ENCODE data around the gene VPS9D1.
A peak's percentile ranks its signal among the peaks of the same experiment; 100 is the strongest.

VPS9D1 gene

DNA sequence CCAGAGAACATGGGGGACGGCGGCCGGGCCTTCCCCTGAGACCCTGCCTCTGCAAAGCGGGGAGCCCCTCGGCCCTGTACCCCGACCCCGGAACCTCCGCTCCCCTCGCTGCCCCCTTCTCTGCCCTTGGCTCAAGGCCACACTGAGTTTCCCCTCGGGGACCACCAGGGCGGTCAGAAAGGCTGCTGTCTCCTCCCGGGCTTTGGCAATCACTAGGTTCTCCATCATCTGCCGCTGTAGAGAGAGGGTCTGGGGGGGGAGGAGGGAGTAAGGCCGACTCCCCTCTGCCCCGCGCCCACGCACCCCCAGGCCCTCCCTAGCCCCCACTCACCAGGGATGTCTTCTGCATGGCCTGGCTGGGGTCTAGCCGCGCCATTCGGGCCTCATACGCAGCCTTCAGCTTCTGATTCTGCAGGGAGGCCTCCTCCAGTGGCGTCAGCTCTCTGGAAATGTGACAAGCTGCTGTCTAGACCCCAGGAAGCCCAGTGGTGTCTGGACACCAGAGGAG is 8.4 kb downstream of the VPS9D1 start:
- peak overlapping the region; percentile 80 for H3K9ac ChIP-seq (ENCODE audit: low read length)
- no peaks in the 10 kb centered on the region for H3K9me3 ChIP-seq (ENCODE audit: insufficient read depth, low read length)
- peak overlapping the region; percentile 88 for H3K4me3 ChIP-seq (ENCODE audit: low read length)
- peaks cover 20% of the 10 kb centered on the region for H3K79me2 ChIP-seq (ENCODE audit: low read length)
- H3K27me3 ChIP-seq (ENCODE audit: low read depth, low read length): no peaks in the 10 kb centered on the region
- H2AFZ ChIP-seq (ENCODE audit: low read depth, low read length): no peak overlapping the region
- TF ChIP-seq, protein P1, sequence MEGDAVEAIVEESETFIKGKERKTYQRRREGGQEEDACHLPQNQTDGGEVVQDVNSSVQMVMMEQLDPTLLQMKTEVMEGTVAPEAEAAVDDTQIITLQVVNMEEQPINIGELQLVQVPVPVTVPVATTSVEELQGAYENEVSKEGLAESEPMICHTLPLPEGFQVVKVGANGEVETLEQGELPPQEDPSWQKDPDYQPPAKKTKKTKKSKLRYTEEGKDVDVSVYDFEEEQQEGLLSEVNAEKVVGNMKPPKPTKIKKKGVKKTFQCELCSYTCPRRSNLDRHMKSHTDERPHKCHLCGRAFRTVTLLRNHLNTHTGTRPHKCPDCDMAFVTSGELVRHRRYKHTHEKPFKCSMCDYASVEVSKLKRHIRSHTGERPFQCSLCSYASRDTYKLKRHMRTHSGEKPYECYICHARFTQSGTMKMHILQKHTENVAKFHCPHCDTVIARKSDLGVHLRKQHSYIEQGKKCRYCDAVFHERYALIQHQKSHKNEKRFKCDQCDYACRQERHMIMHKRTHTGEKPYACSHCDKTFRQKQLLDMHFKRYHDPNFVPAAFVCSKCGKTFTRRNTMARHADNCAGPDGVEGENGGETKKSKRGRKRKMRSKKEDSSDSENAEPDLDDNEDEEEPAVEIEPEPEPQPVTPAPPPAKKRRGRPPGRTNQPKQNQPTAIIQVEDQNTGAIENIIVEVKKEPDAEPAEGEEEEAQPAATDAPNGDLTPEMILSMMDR (IDR thresholded peaks at IDR 0.05; ENCODE audit: low read depth, low read length): no peak
- no peak for TF ChIP-seq EZH2phosphoT487 (IDR thresholded peaks at IDR 0.05; ENCODE audit: low read depth)
- H3K27ac ChIP-seq (ENCODE audit: low read length): peak overlapping the region; percentile 19; the same call in 1 of the 2 replicates
- H4K20me1 ChIP-seq (ENCODE audit: insufficient read depth, low read length): 0 out of 2 replicates have a peak, but pooled peaks cover 3% of the 10 kb centered on the region
- H3K36me3 ChIP-seq (replicated peaks; ENCODE audit: low read depth, low read length): peaks cover 11% of the 10 kb centered on the region
- 0 out of 2 replicates have a peak, but pooled peaks cover 4% of the 10 kb centered on the region for H3K4me1 ChIP-seq (ENCODE audit: low read length)
- peak overlapping the region; percentile 91 for H3K4me2 ChIP-seq (ENCODE audit: low read length)

DNA sequence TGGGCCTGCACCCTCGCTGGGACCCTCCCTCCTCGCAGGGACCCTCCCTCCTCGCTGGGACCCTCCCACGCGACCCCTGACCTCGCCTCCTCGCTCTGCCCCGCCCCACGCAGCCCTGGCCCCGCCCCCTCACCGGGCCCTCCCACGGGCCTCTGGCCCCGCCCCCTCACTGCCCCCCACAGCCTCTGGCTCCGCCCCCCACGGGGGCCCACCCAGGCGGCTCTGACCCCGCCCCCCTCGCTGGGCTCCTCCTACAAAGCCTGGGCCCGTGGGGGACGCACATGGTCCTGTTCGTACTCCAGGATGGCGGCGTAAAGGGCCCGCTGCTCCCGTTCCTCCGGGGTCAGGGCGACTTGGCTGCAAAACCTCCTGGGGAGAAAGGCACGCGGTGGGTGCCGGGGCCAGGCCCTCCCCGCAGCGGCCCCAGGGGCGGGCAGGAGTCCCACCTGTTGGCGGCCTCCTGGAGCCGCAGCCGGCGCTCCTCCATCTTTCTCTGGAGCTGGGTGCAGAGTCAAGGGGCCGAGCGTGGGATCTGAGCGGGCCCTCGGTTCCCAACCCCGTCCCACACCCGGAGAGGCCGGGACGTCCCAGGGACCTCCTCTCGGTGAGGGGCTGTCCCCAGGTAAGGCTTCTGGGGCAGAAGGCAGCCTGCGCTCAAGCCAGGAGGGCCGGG is 9.0 kb downstream of the VPS9D1 start:
- H3K4me2 ChIP-seq (ENCODE audit: low read length): peak overlapping the region; percentile 91
- H3K9ac ChIP-seq (ENCODE audit: low read length): peak overlapping the region; percentile 80
- H3K9me3 ChIP-seq (ENCODE audit: insufficient read depth, low read length): no peaks in the 10 kb centered on the region
- H3K4me3 ChIP-seq (ENCODE audit: low read length): peak overlapping the region; percentile 88
- peak overlapping the region; percentile 19; the same call in 1 of the 2 replicates for H3K27ac ChIP-seq (ENCODE audit: low read length)
- H3K4me1 ChIP-seq (ENCODE audit: low read length): 0 out of 2 replicates have a peak, but pooled peaks cover 4% of the 10 kb centered on the region
- TF ChIP-seq EZH2phosphoT487 (IDR thresholded peaks at IDR 0.05; ENCODE audit: low read depth): no peak
- TF ChIP-seq, protein P1 (IDR thresholded peaks at IDR 0.05; ENCODE audit: low read depth, low read length): no peak
- H4K20me1 ChIP-seq (ENCODE audit: insufficient read depth, low read length): 0 out of 2 replicates have a peak, but pooled peaks cover 3% of the 10 kb centered on the region
- peaks cover 20% of the 10 kb centered on the region for H3K79me2 ChIP-seq (ENCODE audit: low read length)
- no peak overlapping the region for H2AFZ ChIP-seq (ENCODE audit: low read depth, low read length)
- peaks cover 10% of the 10 kb centered on the region for H3K36me3 ChIP-seq (replicated peaks; ENCODE audit: low read depth, low read length)
- no peaks in the 10 kb centered on the region for H3K27me3 ChIP-seq (ENCODE audit: low read depth, low read length)

DNA sequence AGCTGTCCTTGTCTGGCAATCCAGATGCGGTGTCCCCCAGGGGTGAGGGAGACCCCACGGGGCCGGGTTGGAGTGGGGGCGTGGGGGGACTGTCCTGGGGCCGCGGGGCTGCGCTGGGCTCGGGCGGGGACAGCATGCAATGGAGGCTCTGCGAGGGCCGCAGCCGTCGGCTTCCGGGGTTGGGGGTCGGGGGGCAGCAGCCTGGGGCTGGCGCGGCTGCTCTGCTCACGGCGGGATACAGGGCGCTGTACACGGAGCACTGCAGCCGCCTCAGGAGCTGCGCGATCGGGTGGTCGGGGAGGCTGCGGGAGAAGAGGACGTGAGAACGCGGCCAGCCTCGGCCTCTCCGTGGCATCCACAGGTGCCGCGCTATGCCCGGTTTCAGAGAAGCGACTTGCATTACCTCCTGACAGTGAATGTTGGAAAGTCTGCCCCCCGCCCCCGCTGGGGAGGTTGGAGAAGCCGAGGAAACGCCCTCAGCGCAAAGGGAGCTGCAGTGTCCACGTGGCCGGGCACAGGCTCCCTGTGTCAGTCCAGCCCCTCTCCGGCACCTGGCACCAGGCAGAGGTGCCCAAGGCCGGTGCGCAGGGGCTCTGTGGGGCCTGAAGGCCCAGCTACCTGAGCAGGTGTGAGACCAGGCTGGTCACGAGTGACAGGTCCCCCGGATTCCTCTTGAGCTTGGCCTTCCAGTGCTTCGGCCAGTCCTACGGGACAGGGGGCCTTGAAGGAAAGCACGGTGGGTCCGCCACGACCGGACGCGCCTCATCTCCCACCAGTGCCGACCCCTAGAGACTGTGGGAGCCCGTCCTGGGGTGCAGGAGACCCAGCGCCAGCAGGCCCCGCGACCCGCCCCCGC is 9.8 kb downstream of the VPS9D1 start:
- Histone ChIP-seq H3K9me3 (ENCODE audit: insufficient read depth, low read length) (no peaks in the 10 kb centered on the region), H4K20me1 (ENCODE audit: insufficient read depth, low read length) (no peaks in the 10 kb centered on the region), H3K4me3 (ENCODE audit: low read length) (no peak overlapping the region), H2AFZ (ENCODE audit: low read depth, low read length) (no peak overlapping the region), H3K79me2 (ENCODE audit: low read length) (peaks cover 20% of the 10 kb centered on the region), H3K27me3 (ENCODE audit: low read depth, low read length) (no peaks in the 10 kb centered on the region), H3K36me3 (replicated peaks; ENCODE audit: low read depth, low read length) (peaks cover 8% of the 10 kb centered on the region), H3K4me2 (ENCODE audit: low read length) (no peak overlapping the region), H3K27ac (ENCODE audit: low read length) (no peak overlapping the region), H3K9ac (ENCODE audit: low read length) (no peak overlapping the region), H3K4me1 (ENCODE audit: low read length) (peaks cover 7% of the 10 kb centered on the region; the same call in 1 of the 2 replicates)
- TF ChIP-seq EZH2phosphoT487 (IDR thresholded peaks at IDR 0.05; ENCODE audit: low read depth): no peak
- TF ChIP-seq, protein P1 (IDR thresholded peaks at IDR 0.05; ENCODE audit: low read depth, low read length): no peak
